HEK293T (cell line): ENCODE measurements around the gene PPP1R15B.

Experiments
- CTCF ChIA-PET: fragments of 350-600 bp; formaldehyde crosslinking; extraction: SDS; loops from one replicate; lab custom pipeline; 2021; ENCODE audit warnings: antibody characterized with exemption, inconsistent platforms; lab: Yijun Ruan, JAX
- POLR2A ChIA-PET: fragments of 350-600 bp; formaldehyde crosslinking; extraction: SDS; loops from one replicate; lab custom pipeline; 2020; ENCODE audit warnings: antibody characterized with exemption, inconsistent platforms; lab: Yijun Ruan, JAX
- DNase-seq: peaks from one replicate; pipeline ENCODE4 v3.0.0; 2012; ENCODE audit warnings: mixed read lengths; ENCODE audit errors: extremely low spot score
- ARNT ChIP-seq: fragments of 450-650 bp; IDR thresholded peaks from 2 replicates; pipeline ENCODE4 v1.6.1; 2017; ENCODE audit warnings: mild to moderate bottlenecking
- BHLHE40 ChIP-seq: fragments of 450-650 bp; IDR thresholded peaks from 2 replicates; pipeline ENCODE4 v1.6.1; 2016; ENCODE audit warnings: mild to moderate bottlenecking, moderate library complexity, borderline replicate concordance
- CTBP1 ChIP-seq: fragments of 450-650 bp; IDR thresholded peaks from 2 replicates; pipeline ENCODE4 v1.6.1; 2016; ENCODE audit warnings: borderline replicate concordance
- ELF4 ChIP-seq: fragments of 450-650 bp; IDR thresholded peaks from 2 replicates; pipeline ENCODE4 v1.6.1; 2017; ENCODE audit warnings: antibody characterized with exemption
- FOXA1 ChIP-seq: fragments of 450-650 bp; IDR thresholded peaks from 2 replicates; pipeline ENCODE4 v1.6.1; 2016; ENCODE audit warnings: mild to moderate bottlenecking
- FOXK2 ChIP-seq: fragments of 450-650 bp; IDR thresholded peaks from 2 replicates; pipeline ENCODE4 v1.6.1; 2016; ENCODE audit warnings: mild to moderate bottlenecking
- FOXM1 ChIP-seq: fragments of 450-650 bp; IDR thresholded peaks from 2 replicates; pipeline ENCODE4 v1.6.1; 2017; ENCODE audit warnings: mild to moderate bottlenecking, borderline replicate concordance
- HDGF ChIP-seq: fragments of 450-650 bp; IDR thresholded peaks from 2 replicates; pipeline ENCODE4 v1.6.1; 2017; ENCODE audit warnings: antibody characterized with exemption, borderline replicate concordance
- L3MBTL2 ChIP-seq: fragments of 450-650 bp; conservative IDR thresholded peaks from 2 replicates; pipeline ENCODE4 v1.6.1; 2016; ENCODE audit warnings: mild to moderate bottlenecking
- LEF1 ChIP-seq: fragments of 450-650 bp; IDR thresholded peaks from 2 replicates; pipeline ENCODE4 v1.6.1; 2017; ENCODE audit warnings: mild to moderate bottlenecking, borderline replicate concordance
- NFRKB ChIP-seq: fragments of 450-650 bp; IDR thresholded peaks from 2 replicates; pipeline ENCODE4 v1.6.1; 2016; ENCODE audit warnings: mild to moderate bottlenecking, moderate library complexity
- SP1 ChIP-seq: fragments of 450-650 bp; IDR thresholded peaks from 2 replicates; pipeline ENCODE4 v1.6.1; 2017
- SUZ12 ChIP-seq: fragments of 450-650 bp; IDR thresholded peaks from 2 replicates; pipeline ENCODE4 v1.6.1; 2016; ENCODE audit warnings: mild to moderate bottlenecking
- TARDBP ChIP-seq: fragments of 450-650 bp; IDR thresholded peaks from 2 replicates; pipeline ENCODE4 v1.6.1; 2016
- ZNF384 ChIP-seq: fragments of 450-650 bp; IDR thresholded peaks from 2 replicates; pipeline ENCODE4 v1.6.1; 2016
- TF ChIP-seq, protein P1 (sequence below): fragments of 450-650 bp; IDR thresholded peaks from 2 replicates; pipeline ENCODE4 v1.6.1; 2016

Gene PPP1R15B

DNA sequence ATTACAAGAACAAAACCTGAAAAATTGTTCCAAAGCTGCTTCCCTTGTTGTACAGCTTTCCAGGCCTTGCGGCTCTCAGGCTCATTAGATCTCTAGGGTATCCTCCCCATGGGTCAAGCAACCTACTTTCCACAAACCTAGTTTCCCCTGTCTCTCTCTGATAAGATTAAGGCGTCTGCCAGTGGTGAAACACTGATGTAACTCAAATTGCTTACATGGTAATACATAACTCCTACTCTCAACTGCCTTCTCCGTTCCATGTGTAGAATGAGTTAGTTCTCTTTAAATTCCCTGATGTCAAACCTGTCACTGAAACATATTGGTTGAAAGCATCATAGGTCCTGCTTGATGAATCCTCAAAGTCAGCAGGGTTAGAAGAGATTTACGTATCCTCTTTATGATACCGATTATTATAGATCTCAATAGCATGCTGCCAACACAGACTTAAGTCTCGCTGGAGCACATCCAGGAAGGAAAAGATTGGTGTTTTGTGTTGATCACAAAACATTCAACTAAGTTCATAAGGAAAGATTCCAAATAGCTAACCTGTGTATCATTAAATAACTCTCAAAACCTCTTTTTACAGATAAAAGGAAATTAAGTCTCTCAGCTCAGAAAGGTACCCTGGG lies 10.6 kb downstream of the PPP1R15B start:
- TF ChIP-seq SP1 (no peak), HDGF (no peak), NFRKB (no peak), ELF4 (no peak), ZNF384 (no peak), ARNT (no peak), LEF1 (no peak), FOXM1 (no peak), L3MBTL2 (no peak)
- TF ChIP-seq, protein P1, sequence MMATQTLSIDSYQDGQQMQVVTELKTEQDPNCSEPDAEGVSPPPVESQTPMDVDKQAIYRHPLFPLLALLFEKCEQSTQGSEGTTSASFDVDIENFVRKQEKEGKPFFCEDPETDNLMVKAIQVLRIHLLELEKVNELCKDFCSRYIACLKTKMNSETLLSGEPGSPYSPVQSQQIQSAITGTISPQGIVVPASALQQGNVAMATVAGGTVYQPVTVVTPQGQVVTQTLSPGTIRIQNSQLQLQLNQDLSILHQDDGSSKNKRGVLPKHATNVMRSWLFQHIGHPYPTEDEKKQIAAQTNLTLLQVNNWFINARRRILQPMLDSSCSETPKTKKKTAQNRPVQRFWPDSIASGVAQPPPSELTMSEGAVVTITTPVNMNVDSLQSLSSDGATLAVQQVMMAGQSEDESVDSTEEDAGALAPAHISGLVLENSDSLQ = no peak
- CTCF ChIA-PET = interaction anchor here (0.7 to 1.2 kb wide), 2 partner anchors 10 to 106 kb away, joined by 3 read pairs; no protein-coding TSS in a partner anchor
- POLR2A ChIA-PET = no interaction called here
- DNase-seq = no peak

DNA sequence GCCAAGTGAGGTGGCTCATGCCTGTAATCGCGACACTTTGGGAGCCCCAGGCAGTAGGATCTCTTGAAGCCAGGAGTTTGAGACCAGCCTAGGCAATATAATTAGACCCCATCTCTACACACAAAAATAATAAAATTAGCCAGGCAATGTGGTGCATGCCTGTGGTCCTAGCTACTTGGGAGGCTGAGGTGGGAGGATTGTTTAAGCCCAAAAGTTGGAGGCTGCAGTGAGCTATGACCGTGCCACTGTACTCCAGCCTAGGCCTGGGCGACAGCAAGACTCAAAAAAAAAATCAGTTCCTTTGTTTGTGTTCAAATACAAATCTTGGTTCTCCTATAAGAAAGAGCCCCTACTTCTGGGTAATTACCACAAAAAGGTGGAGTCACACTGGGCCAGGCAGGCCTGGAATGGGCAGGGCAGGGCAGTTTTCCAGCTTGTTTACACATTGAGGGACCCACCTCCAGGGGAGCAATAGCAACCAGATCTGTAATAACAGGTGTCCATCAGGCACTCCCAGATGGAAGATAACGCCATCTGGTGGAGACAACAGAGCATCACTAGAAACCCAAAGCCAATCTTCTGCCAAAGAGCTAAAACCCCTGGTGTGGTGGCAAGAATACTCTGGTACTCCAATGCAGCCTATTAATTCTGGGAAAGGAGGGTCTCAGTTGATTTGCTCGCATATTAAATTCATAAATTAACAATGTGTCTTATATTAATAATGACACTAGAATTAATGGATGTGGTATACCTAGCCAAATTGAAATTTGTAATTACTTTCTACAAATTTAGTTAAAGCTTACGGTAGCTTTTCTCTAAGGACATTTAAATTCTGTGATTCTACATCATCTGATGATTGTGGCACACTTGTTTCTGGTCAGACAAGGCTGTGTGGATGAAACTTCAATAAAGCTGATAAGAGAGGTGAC lies 13.2 kb downstream of the PPP1R15B start:
- TF ChIP-seq, protein P1 = peak; percentile 94
- TF ChIP-seq HDGF (no peak), L3MBTL2 (no peak), FOXK2 (peak; percentile 85), SP1 (no peak), TARDBP (no peak), ELF4 (no peak), ZNF384 (no peak), SUZ12 (no peak), ARNT (no peak), FOXM1 (no peak), NFRKB (no peak), CTBP1 (no peak)
- DNase-seq = peak; percentile 90
- POLR2A ChIA-PET = interaction anchor here (1.0 to 1.4 kb wide), 5 partner anchors 12 to 117 kb away, joined by 3 to 9 read pairs (median 5); partner anchors contain the start of gene MDM4
- CTCF ChIA-PET = interaction anchor here (0.6 to 2.3 kb wide), 33 partner anchors 9 to 1278 kb away, joined by 3 to 22 read pairs (median 4); partner anchors contain the start of gene ETNK2

DNA sequence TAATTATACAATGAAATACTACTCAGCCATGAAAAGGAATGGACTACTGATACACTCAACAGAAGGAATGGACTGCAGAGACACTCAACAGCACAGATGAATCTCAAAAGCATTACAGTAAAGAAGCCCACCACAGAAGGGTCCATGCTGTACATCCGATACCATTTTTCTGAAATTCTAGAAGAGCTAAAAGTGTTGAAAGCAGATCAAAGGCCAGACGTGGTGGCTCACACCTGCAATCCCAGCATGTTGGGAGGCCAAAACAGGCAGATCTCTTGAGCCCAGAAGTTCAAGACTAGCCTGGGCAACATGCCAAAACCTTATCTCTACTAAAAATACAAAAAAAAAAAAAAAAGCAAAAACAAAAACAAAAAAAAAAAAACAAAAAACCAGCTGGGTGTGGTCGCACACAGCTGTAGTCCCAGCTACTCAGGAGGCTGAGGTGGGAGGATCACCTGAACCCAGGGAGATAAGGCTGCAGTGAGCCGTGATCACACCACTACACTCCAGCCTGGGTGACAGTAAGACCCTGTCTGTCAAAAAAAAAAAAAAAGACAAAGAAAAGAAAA lies 15.5 kb downstream of the PPP1R15B start:
- no peak for DNase-seq
- TF ChIP-seq LEF1 (no peak), ZNF384 (peak; percentile 32; the same call in 1 of the 2 replicates), CTBP1 (no peak), FOXK2 (no peak)
- ChIA-PET CTCF (no interaction called here), POLR2A (no interaction called here)

DNA sequence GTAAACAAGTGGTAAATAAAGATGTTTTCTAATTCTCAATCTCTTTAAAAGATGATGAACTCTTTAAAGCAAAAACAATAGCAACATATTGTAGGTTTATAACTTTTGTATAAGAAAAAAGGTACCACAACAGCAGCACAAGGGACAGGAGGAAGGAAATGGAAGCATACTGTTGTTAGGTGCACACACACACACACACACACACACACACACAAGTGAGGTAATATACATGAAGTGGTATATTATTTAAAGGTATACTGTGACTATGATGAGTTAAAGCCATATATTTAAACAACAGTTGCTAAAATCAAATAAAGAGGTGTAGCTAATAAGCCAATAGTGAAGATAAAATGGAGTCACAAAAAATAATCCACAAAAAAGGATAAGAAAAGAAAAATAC lies 20.0 kb downstream of the PPP1R15B start:
- CTCF ChIA-PET = interaction anchor here (1.2 kb wide), 1 partner anchor 9 kb away, joined by 3 read pairs; no protein-coding TSS in a partner anchor
- no peak for DNase-seq
- TF ChIP-seq FOXM1 (no peak), ARNT (no peak), FOXA1 (no peak), BHLHE40 (no peak), CTBP1 (no peak), LEF1 (no peak), ZNF384 (no peak), SP1 (no peak)

DNA sequence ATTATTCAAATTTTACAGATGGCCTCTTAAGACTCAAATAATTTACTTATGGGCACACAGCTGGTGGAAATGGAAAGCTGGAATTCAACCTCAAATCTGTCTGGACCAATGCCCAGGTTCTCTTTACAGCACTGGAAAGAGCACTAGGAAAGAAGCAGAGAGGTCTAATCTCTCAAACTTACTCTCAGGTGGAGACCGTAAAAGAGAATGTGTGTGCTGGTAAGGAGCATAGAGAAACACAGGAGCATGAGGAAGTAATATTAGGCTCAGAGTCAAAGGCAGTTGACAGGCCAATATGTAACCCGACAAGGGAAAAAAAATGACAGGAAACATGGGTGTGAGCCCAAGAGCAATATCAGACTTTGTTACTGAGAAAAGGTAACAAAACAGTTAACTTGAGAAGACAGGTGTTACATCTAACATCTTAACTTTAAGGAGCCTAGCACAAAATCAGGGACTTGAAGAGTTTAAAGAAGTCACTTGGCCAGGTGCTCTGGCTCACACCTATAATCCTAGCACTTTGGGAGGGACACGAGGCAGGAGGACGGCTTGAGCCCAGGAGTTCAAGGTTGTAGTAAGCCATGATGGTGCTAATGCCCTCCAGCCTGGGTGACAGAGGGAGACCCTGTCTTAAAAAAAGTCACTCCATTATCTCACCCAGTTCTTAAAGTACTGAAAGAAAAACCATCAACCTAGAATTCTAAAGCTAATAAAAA lies 20.7 kb downstream of the PPP1R15B start:
- TF ChIP-seq ARNT (no peak), ELF4 (no peak), ZNF384 (no peak), LEF1 (no peak), FOXA1 (no peak), FOXK2 (no peak), SUZ12 (no peak), L3MBTL2 (no peak), CTBP1 (no peak), HDGF (no peak), NFRKB (no peak), SP1 (no peak), TARDBP (no peak), BHLHE40 (no peak), FOXM1 (no peak)
- TF ChIP-seq, protein P1 = no peak
- CTCF ChIA-PET = interaction anchor here (1.2 kb wide), 1 partner anchor 10 kb away, joined by 3 read pairs; no protein-coding TSS in a partner anchor
- DNase-seq = no peak
- POLR2A ChIA-PET = no interaction called here

More for the DNA sequence above, 20.0 kb downstream of the PPP1R15B start:
- POLR2A ChIA-PET = no interaction called here
